ENCODE data around the gene GPHN.

GPHN gene

GRCh38 chr14:66641861-66642635 lies 134.1 kb downstream of the GPHN start:
- H3K27me3 ChIP-seq (ENCODE audit: control insufficient read depth, insufficient read depth, low read length) = no peaks in the 10 kb centered on the region
- H3K4me1 ChIP-seq (ENCODE audit: control insufficient read depth, insufficient read depth, low read length) = peaks cover 6% of the 10 kb centered on the region
- no peak overlapping the region for H3K9ac ChIP-seq (ENCODE audit: low read depth, low read length)
- no peak overlapping the region for H3K4me3 ChIP-seq (ENCODE audit: low read depth, low read length)
- no peaks in the 10 kb centered on the region for H3K36me3 ChIP-seq (ENCODE audit: control insufficient read depth, insufficient read depth, low read length)
- no peaks in the 10 kb centered on the region for H3K9me3 ChIP-seq (ENCODE audit: control insufficient read depth, insufficient read depth, low read length)

GRCh38 chr14:66643344-66643743 lies 135.4 kb downstream of the GPHN start:
- Histone ChIP-seq H3K9me3 (ENCODE audit: control insufficient read depth, insufficient read depth, low read length) (no peaks in the 10 kb centered on the region), H3K9ac (ENCODE audit: low read depth, low read length) (no peak overlapping the region), H3K4me3 (ENCODE audit: low read depth, low read length) (no peak overlapping the region), H3K27me3 (ENCODE audit: control insufficient read depth, insufficient read depth, low read length) (no peaks in the 10 kb centered on the region), H3K4me1 (ENCODE audit: control insufficient read depth, insufficient read depth, low read length) (peaks cover 6% of the 10 kb centered on the region), H3K36me3 (ENCODE audit: control insufficient read depth, insufficient read depth, low read length) (no peaks in the 10 kb centered on the region)

- H3K9me3 ChIP-seq (ENCODE audit: control insufficient read depth, insufficient read depth, low read length) = no peaks in the 10 kb centered on the region
These were observed 137.8 kb downstream of the GPHN start for GRCh38 chr14:66645716-66646115.

DNA sequence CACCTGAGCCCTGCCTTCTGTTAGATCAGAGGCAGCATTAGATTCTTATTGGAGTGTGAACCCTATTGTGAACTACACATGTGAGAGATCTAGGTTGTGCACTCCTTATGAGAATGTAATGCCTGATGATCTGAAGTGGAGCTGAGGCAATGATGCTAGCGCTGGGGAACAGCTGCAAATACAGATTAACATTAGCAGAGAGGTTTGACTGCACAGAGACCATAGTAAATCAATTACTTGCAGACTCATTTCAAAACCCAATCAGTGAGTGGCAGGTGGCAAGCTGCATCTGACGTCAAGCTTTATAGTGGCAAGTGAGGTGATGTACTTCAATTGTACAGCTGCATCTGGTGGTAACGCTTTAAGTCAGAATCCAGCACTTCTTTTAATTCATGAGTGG lies 141.6 kb downstream of the GPHN start:
- Histone ChIP-seq H3K27me3 (ENCODE audit: control insufficient read depth, insufficient read depth, low read length) (no peaks in the 10 kb centered on the region), H3K9ac (ENCODE audit: low read depth, low read length) (no peak overlapping the region), H3K4me3 (ENCODE audit: low read depth, low read length) (no peak overlapping the region), H3K4me1 (ENCODE audit: control insufficient read depth, insufficient read depth, low read length) (peaks cover 7% of the 10 kb centered on the region), H3K36me3 (ENCODE audit: control insufficient read depth, insufficient read depth, low read length) (no peaks in the 10 kb centered on the region), H3K9me3 (ENCODE audit: control insufficient read depth, insufficient read depth, low read length) (no peaks in the 10 kb centered on the region)

More at GRCh38 chr14:66645716-66646115, 137.8 kb downstream of the GPHN start:
- Histone ChIP-seq H3K36me3 (ENCODE audit: control insufficient read depth, insufficient read depth, low read length) (no peaks in the 10 kb centered on the region), H3K27me3 (ENCODE audit: control insufficient read depth, insufficient read depth, low read length) (no peaks in the 10 kb centered on the region), H3K4me3 (ENCODE audit: low read depth, low read length) (no peak overlapping the region), H3K9ac (ENCODE audit: low read depth, low read length) (no peak overlapping the region), H3K4me1 (ENCODE audit: control insufficient read depth, insufficient read depth, low read length) (peaks cover 6% of the 10 kb centered on the region)

DNA sequence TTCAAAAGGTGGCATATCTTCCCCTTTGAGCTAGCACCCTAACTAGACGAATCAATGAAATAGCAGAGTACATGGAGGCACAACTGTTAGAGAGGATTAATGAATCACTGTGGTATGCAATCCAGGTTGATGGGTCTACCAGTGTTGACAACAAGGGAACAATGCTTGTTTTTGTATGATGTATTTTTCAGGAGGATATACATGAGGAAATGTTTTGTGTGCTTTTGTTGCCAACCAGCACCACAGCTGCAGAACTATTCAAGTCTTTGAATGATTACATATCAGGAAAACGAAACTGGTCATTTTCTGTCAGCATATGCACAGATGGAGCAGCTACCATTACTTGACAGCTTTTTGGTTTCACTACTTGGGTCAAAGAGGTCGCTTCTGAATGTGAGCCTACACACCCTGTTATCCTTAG lies 142.6 kb downstream of the GPHN start:
- Histone ChIP-seq H3K27me3 (ENCODE audit: control insufficient read depth, insufficient read depth, low read length) (no peaks in the 10 kb centered on the region), H3K36me3 (ENCODE audit: control insufficient read depth, insufficient read depth, low read length) (no peaks in the 10 kb centered on the region), H3K4me3 (ENCODE audit: low read depth, low read length) (no peak overlapping the region), H3K9me3 (ENCODE audit: control insufficient read depth, insufficient read depth, low read length) (no peaks in the 10 kb centered on the region), H3K9ac (ENCODE audit: low read depth, low read length) (no peak overlapping the region), H3K4me1 (ENCODE audit: control insufficient read depth, insufficient read depth, low read length) (peaks cover 5% of the 10 kb centered on the region)

DNA sequence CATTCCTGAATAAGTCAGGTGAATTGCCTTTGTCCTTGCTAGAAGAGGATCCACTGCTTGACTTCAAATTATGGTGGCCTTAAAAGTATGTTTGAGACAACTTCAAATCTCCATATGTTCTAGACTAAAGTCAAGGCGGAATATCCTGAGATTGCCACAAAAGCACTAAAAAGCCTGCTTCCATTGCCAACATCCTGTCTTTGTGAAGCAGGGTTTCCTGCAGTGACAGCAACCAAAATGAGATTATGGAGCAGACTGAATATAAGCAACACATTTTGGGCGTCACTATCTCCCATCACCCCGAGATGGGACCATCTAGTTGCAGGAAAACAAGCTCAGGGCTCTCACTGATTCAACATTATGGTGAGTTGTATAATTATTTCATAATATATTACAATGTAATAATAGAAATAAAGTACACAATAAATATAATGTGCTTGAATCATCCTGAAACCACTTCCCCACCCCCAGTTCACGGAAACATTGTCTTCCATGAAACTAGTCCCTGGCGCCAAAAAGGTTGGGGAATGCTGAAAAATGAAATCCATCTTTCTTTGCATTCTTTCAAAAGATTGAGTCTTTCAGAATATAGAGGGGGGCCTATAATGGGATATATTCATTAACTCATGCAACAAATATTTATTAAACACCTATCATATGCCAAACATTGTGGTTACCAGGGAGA lies 143.7 kb downstream of the GPHN start:
- Histone ChIP-seq H3K9ac (ENCODE audit: low read depth, low read length) (no peak overlapping the region), H3K36me3 (ENCODE audit: control insufficient read depth, insufficient read depth, low read length) (no peaks in the 10 kb centered on the region), H3K4me1 (ENCODE audit: control insufficient read depth, insufficient read depth, low read length) (peaks cover 5% of the 10 kb centered on the region), H3K27me3 (ENCODE audit: control insufficient read depth, insufficient read depth, low read length) (no peaks in the 10 kb centered on the region), H3K9me3 (ENCODE audit: control insufficient read depth, insufficient read depth, low read length) (no peaks in the 10 kb centered on the region), H3K4me3 (ENCODE audit: low read depth, low read length) (no peak overlapping the region)

- no peak overlapping the region for H3K9ac ChIP-seq (ENCODE audit: low read depth, low read length)
- H3K4me3 ChIP-seq (ENCODE audit: low read depth, low read length) = no peak overlapping the region
- H3K27me3 ChIP-seq (ENCODE audit: control insufficient read depth, insufficient read depth, low read length) = no peaks in the 10 kb centered on the region
- H3K9me3 ChIP-seq (ENCODE audit: control insufficient read depth, insufficient read depth, low read length) = peaks cover 3% of the 10 kb centered on the region
- H3K36me3 ChIP-seq (ENCODE audit: control insufficient read depth, insufficient read depth, low read length) = no peaks in the 10 kb centered on the region
- H3K4me1 ChIP-seq (ENCODE audit: control insufficient read depth, insufficient read depth, low read length) = peaks cover 5% of the 10 kb centered on the region
These were observed 144.7 kb downstream of the GPHN start for GRCh38 chr14:66652525-66653106.

GRCh38 chr14:66657780-66658179 lies 149.8 kb downstream of the GPHN start:
- no peak overlapping the region for H3K4me3 ChIP-seq (ENCODE audit: low read depth, low read length)
- peaks cover 3% of the 10 kb centered on the region for H3K4me1 ChIP-seq (ENCODE audit: control insufficient read depth, insufficient read depth, low read length)
- H3K9ac ChIP-seq (ENCODE audit: low read depth, low read length) = no peak overlapping the region
- peaks cover 3% of the 10 kb centered on the region for H3K9me3 ChIP-seq (ENCODE audit: control insufficient read depth, insufficient read depth, low read length)
- no peaks in the 10 kb centered on the region for H3K27me3 ChIP-seq (ENCODE audit: control insufficient read depth, insufficient read depth, low read length)
- no peaks in the 10 kb centered on the region for H3K36me3 ChIP-seq (ENCODE audit: control insufficient read depth, insufficient read depth, low read length)

GRCh38 chr14:66662374-66662773 lies 154.4 kb downstream of the GPHN start:
- H3K4me1 ChIP-seq (ENCODE audit: control insufficient read depth, insufficient read depth, low read length) = no peaks in the 10 kb centered on the region

GRCh38 chr14:66677780-66678179 lies 169.8 kb downstream of the GPHN start:
- no peaks in the 10 kb centered on the region for H3K9me3 ChIP-seq (ENCODE audit: control insufficient read depth, insufficient read depth, low read length)
- no peak overlapping the region for H3K4me3 ChIP-seq (ENCODE audit: low read depth, low read length)
- no peaks in the 10 kb centered on the region for H3K27me3 ChIP-seq (ENCODE audit: control insufficient read depth, insufficient read depth, low read length)
- H3K4me1 ChIP-seq (ENCODE audit: control insufficient read depth, insufficient read depth, low read length) = no peaks in the 10 kb centered on the region
- H3K36me3 ChIP-seq (ENCODE audit: control insufficient read depth, insufficient read depth, low read length) = no peaks in the 10 kb centered on the region
- H3K9ac ChIP-seq (ENCODE audit: low read depth, low read length) = no peak overlapping the region

More at GRCh38 chr14:66662374-66662773, 154.4 kb downstream of the GPHN start:
- Histone ChIP-seq H3K36me3 (ENCODE audit: control insufficient read depth, insufficient read depth, low read length) (no peaks in the 10 kb centered on the region), H3K9ac (ENCODE audit: low read depth, low read length) (no peak overlapping the region), H3K27me3 (ENCODE audit: control insufficient read depth, insufficient read depth, low read length) (no peaks in the 10 kb centered on the region), H3K4me3 (ENCODE audit: low read depth, low read length) (no peak overlapping the region), H3K9me3 (ENCODE audit: control insufficient read depth, insufficient read depth, low read length) (no peaks in the 10 kb centered on the region)

- no peaks in the 10 kb centered on the region for H3K36me3 ChIP-seq (ENCODE audit: control insufficient read depth, insufficient read depth, low read length)
- H3K4me3 ChIP-seq (ENCODE audit: low read depth, low read length) = no peak overlapping the region
- no peaks in the 10 kb centered on the region for H3K9me3 ChIP-seq (ENCODE audit: control insufficient read depth, insufficient read depth, low read length)
- H3K27me3 ChIP-seq (ENCODE audit: control insufficient read depth, insufficient read depth, low read length) = no peaks in the 10 kb centered on the region
- no peak overlapping the region for H3K9ac ChIP-seq (ENCODE audit: low read depth, low read length)
- H3K4me1 ChIP-seq (ENCODE audit: control insufficient read depth, insufficient read depth, low read length) = no peaks in the 10 kb centered on the region
These were observed 172.3 kb downstream of the GPHN start for GRCh38 chr14:66680216-66680615.

- H3K4me3 ChIP-seq (ENCODE audit: low read depth, low read length) = no peak overlapping the region
- H3K36me3 ChIP-seq (ENCODE audit: control insufficient read depth, insufficient read depth, low read length) = no peaks in the 10 kb centered on the region
- H3K9ac ChIP-seq (ENCODE audit: low read depth, low read length) = no peak overlapping the region
- peaks cover 3% of the 10 kb centered on the region for H3K9me3 ChIP-seq (ENCODE audit: control insufficient read depth, insufficient read depth, low read length)
- H3K4me1 ChIP-seq (ENCODE audit: control insufficient read depth, insufficient read depth, low read length) = no peaks in the 10 kb centered on the region
- H3K27me3 ChIP-seq (ENCODE audit: control insufficient read depth, insufficient read depth, low read length) = no peaks in the 10 kb centered on the region
These were observed 188.4 kb downstream of the GPHN start for GRCh38 chr14:66696326-66696725.
